H9 (cell line): ENCODE measurements around the gene CETP. TPM values are rescaled to one million over a fixed set of nuclear protein-coding genes. Genes with fewer than 3 reads are reported as not detected.

ENCODE experiments used
- DNase-seq: peaks from one replicate; pipeline ENCODE4 v3.0.0-alpha.2; 2017
- H2AFZ ChIP-seq: one replicate; pipeline ENCODE4 v1.6.1; 2013; ENCODE audit warnings: mild to moderate bottlenecking, low read length, control low read depth, moderate library complexity
- H2AK5ac ChIP-seq: 2 replicates; pipeline ENCODE4 v1.6.1; 2013; ENCODE audit warnings: low read length, control low read depth, mixed read lengths; ENCODE audit not compliant: insufficient read length
- H2BK120ac ChIP-seq: one replicate; pipeline ENCODE4 v1.6.1; 2013; ENCODE audit warnings: low read depth, mild to moderate bottlenecking, low read length, control low read depth, inconsistent platforms; ENCODE audit not compliant: poor library complexity, severe bottlenecking
- H2BK12ac ChIP-seq: 2 replicates; pipeline ENCODE4 v1.6.1; 2013; ENCODE audit warnings: low read length, control low read depth, mixed read lengths, low read depth; ENCODE audit not compliant: insufficient read length
- H2BK15ac ChIP-seq: 2 replicates; pipeline ENCODE4 v1.6.1; 2013; ENCODE audit warnings: low read depth, low read length, control low read depth
- H2BK20ac ChIP-seq: one replicate; pipeline ENCODE4 v1.6.1; 2013; ENCODE audit warnings: low read depth, mild to moderate bottlenecking, low read length, control low read depth, inconsistent platforms; ENCODE audit not compliant: poor library complexity, severe bottlenecking
- H2BK5ac ChIP-seq: 2 replicates; pipeline ENCODE4 v1.6.1; 2013; ENCODE audit warnings: low read length, control low read depth, mixed read lengths; ENCODE audit not compliant: insufficient read length
- H3K14ac ChIP-seq: 2 replicates; pipeline ENCODE4 v1.6.1; 2013; ENCODE audit warnings: low read length, control low read depth; ENCODE audit not compliant: insufficient read depth
- H3K18ac ChIP-seq: 2 replicates; pipeline ENCODE4 v1.6.1; 2013; ENCODE audit warnings: low read depth, mild to moderate bottlenecking, mixed read lengths, low read length, control low read depth; ENCODE audit not compliant: insufficient read length
- H3K23ac ChIP-seq: 2 replicates; pipeline ENCODE4 v1.6.1; 2013; ENCODE audit warnings: low read length, control low read depth, mixed read lengths, low read depth; ENCODE audit not compliant: insufficient read length
- H3K23me2 ChIP-seq: 2 replicates; pipeline ENCODE4 v1.6.1; 2013; ENCODE audit warnings: low read depth, mild to moderate bottlenecking, mixed read lengths, low read length, control low read depth; ENCODE audit not compliant: insufficient read length, poor library complexity, severe bottlenecking
- H3K27ac ChIP-seq: 2 replicates; pipeline ENCODE4 v1.5.1; 2013; ENCODE audit warnings: low read length, control low read depth, mixed read lengths, low read depth; ENCODE audit not compliant: insufficient read length
- H3K27me3 ChIP-seq: 2 replicates; pipeline ENCODE4 v1.6.1; 2013; ENCODE audit warnings: low read length, control low read depth, inconsistent platforms; ENCODE audit not compliant: insufficient read depth
- H3K4ac ChIP-seq: 2 replicates; pipeline ENCODE4 v1.6.1; 2013; ENCODE audit warnings: low read depth, mild to moderate bottlenecking, control low read depth, inconsistent platforms, low read length, moderate library complexity
- H3K4me1 ChIP-seq: 2 replicates; pipeline ENCODE4 v1.6.1; 2013; ENCODE audit warnings: low read length, control low read depth, inconsistent platforms; ENCODE audit not compliant: insufficient read depth
- H3K4me2 ChIP-seq: 2 replicates; pipeline ENCODE4 v1.6.1; 2013; ENCODE audit warnings: low read length, control low read depth, mixed read lengths; ENCODE audit not compliant: insufficient read length, insufficient read depth
- H3K56ac ChIP-seq: 2 replicates; pipeline ENCODE4 v1.6.1; 2013; ENCODE audit warnings: low read depth, mild to moderate bottlenecking, mixed read lengths, low read length, control low read depth; ENCODE audit not compliant: insufficient read length
- H3K79me1 ChIP-seq: 2 replicates; pipeline ENCODE4 v1.6.1; 2013; ENCODE audit warnings: low read depth, mild to moderate bottlenecking, moderate library complexity, low read length, control low read depth, inconsistent platforms; ENCODE audit not compliant: insufficient read depth, poor library complexity, severe bottlenecking
- H3K79me2 ChIP-seq: 2 replicates; pipeline ENCODE4 v1.6.1; 2013; ENCODE audit warnings: low read length, control low read depth, inconsistent platforms; ENCODE audit not compliant: insufficient read depth
- H3K9ac ChIP-seq: 2 replicates; pipeline ENCODE4 v1.6.1; 2013; ENCODE audit warnings: low read length, control low read depth, mixed read lengths; ENCODE audit not compliant: insufficient read length; ENCODE audit errors: extremely low read depth
- H3K9me3 ChIP-seq: one replicate; pipeline ENCODE4 v1.6.1; 2013; ENCODE audit warnings: low read depth, low read length, inconsistent platforms; ENCODE audit not compliant: control insufficient read depth
- H3T11ph ChIP-seq: one replicate; pipeline ENCODE4 v1.6.1; 2013; ENCODE audit warnings: mild to moderate bottlenecking, low read length, control low read depth, inconsistent platforms
- H4K20me1 ChIP-seq: one replicate; pipeline ENCODE4 v1.6.1; 2013; ENCODE audit not compliant: control insufficient read depth, insufficient read length, insufficient read depth
- H4K5ac ChIP-seq: 2 replicates; pipeline ENCODE4 v1.6.1; 2013; ENCODE audit warnings: low read depth, mild to moderate bottlenecking, mixed read lengths, low read length, control low read depth; ENCODE audit not compliant: insufficient read length
- H4K8ac ChIP-seq: replicated peaks from 2 replicates; pipeline ENCODE4 v1.6.1; 2013; ENCODE audit warnings: low read length, control low read depth, mixed read lengths, low read depth; ENCODE audit not compliant: insufficient read length
- H4K91ac ChIP-seq: 2 replicates; pipeline ENCODE4 v1.6.1; 2013; ENCODE audit warnings: low read depth, mild to moderate bottlenecking, moderate library complexity, mixed read lengths, low read length, control low read depth; ENCODE audit not compliant: insufficient read length
- H3K27ac Mint-ChIP-seq, 3 experiments: 2 replicates in 2 of 3; 3 replicates in 1 of 3; pipeline ENCODE4 v1.8.0; 2020 to 2021; ENCODE audit warnings: mixed read lengths in 3 of 3, mild to moderate bottlenecking in 1 of 3, moderate library complexity in 1 of 3
- H3K27me3 Mint-ChIP-seq: 2 replicates; pipeline ENCODE4 v1.8.0; 2021; ENCODE audit warnings: low read depth, mild to moderate bottlenecking, moderate library complexity, mixed read lengths
- H3K36me3 Mint-ChIP-seq, 3 experiments: 2 replicates in 2 of 3; 3 replicates in 1 of 3; pipeline ENCODE4 v1.8.0; 2020 to 2021; ENCODE audit warnings: low read depth in 3 of 3, mixed read lengths in 3 of 3; ENCODE audit not compliant: insufficient read depth in 1 of 3
- H3K4me1 Mint-ChIP-seq, 2 experiments: 2 replicates each; pipeline ENCODE4 v1.8.0; 2020; ENCODE audit warnings: mixed read lengths in 2 of 2
- H3K4me3 Mint-ChIP-seq, 2 experiments: 2 replicates in 1 of 2; 3 replicates in 1 of 2; pipeline ENCODE4 v1.8.0; 2020 to 2021; ENCODE audit warnings: mild to moderate bottlenecking in 2 of 2, mixed read lengths in 2 of 2, moderate library complexity in 1 of 2
- H3K9me3 Mint-ChIP-seq, 2 experiments: 2 replicates in 1 of 2; 3 replicates in 1 of 2; pipeline ENCODE4 v1.8.0; 2020; ENCODE audit warnings: mild to moderate bottlenecking in 2 of 2, mixed read lengths in 2 of 2, moderate library complexity in 1 of 2
- WGBS: extraction: QIAGEN DNeasy Blood & Tissue Kit; methylation state at CpG from one replicate; pipeline ENCODE4 v1.1.7; 2013; ENCODE audit warnings: missing lambda C conversion rate, low lambda C conversion rate, mixed read lengths; ENCODE audit not compliant: insufficient read length; ENCODE audit errors: extremely low coverage; 5-methylcytosine and 5-hydroxymethylcytosine counted together
- total RNA-seq: library from RNA; stranded (reverse); gene quantifications from 2 replicates; pipeline ENCODE4 v1.2.1, GENCODE V29; 2021
- TF ChIP-seq, protein P1 (sequence below): fragments of 200-600 bp; sonication (generic); conservative IDR thresholded peaks from 3 replicates; pipeline ENCODE4 v1.8.0; 2021; ENCODE audit warnings: antibody characterized with exemption, mild to moderate bottlenecking

Gene CETP
- total RNA-seq, 1 experiment from 2014 or later = not detected

- Histone ChIP-seq H3K9ac (no peak overlapping the region), H4K8ac (no peak overlapping the region), H2BK12ac (no peak overlapping the region), H4K91ac (no peak overlapping the region), H2BK120ac (no peak overlapping the region), H3K14ac (no peak overlapping the region), H2AK5ac (no peak overlapping the region), H3K18ac (no peak overlapping the region), H2BK20ac (no peak overlapping the region), H2AFZ (no peak overlapping the region), H3K4me2 (no peak overlapping the region), H4K5ac (no peak overlapping the region), H2BK5ac (no peak overlapping the region), H2BK15ac (no peak overlapping the region), H3K79me1 (no peaks in the 10 kb centered on the region), H3K4ac (no peak overlapping the region), H3K56ac (no peak overlapping the region), H3K23me2 (no peaks in the 10 kb centered on the region), H3K79me2 (no peaks in the 10 kb centered on the region), H3K23ac (no peak overlapping the region), H3K9me3 (no peaks in the 10 kb centered on the region), H4K20me1 (no peaks in the 10 kb centered on the region), H3K4me1 (no peaks in the 10 kb centered on the region), H3K27ac (no peak overlapping the region), H3T11ph (no peak overlapping the region), H3K27me3 (peaks cover 3% of the 10 kb centered on the region; the same call in 1 of the 2 replicates)
- H3K27me3 Mint-ChIP-seq = peaks cover 13% of the 10 kb centered on the region
- WGBS = no CpG with 5 or more reads among the region's 9 CpGs
- no peak overlapping the region for H3K27ac Mint-ChIP-seq
- H3K36me3 Mint-ChIP-seq = no peaks in the 10 kb centered on the region
- no peak overlapping the region for H3K4me3 Mint-ChIP-seq
- H3K9me3 Mint-ChIP-seq = no peaks in the 10 kb centered on the region
- DNase-seq = no peak
- peaks cover 12 to 29% of the 10 kb centered on the region in 2 experiments for H3K4me1 Mint-ChIP-seq
- TF ChIP-seq, protein P1, sequence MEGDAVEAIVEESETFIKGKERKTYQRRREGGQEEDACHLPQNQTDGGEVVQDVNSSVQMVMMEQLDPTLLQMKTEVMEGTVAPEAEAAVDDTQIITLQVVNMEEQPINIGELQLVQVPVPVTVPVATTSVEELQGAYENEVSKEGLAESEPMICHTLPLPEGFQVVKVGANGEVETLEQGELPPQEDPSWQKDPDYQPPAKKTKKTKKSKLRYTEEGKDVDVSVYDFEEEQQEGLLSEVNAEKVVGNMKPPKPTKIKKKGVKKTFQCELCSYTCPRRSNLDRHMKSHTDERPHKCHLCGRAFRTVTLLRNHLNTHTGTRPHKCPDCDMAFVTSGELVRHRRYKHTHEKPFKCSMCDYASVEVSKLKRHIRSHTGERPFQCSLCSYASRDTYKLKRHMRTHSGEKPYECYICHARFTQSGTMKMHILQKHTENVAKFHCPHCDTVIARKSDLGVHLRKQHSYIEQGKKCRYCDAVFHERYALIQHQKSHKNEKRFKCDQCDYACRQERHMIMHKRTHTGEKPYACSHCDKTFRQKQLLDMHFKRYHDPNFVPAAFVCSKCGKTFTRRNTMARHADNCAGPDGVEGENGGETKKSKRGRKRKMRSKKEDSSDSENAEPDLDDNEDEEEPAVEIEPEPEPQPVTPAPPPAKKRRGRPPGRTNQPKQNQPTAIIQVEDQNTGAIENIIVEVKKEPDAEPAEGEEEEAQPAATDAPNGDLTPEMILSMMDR = no peak
These were observed 21.5 kb downstream of the CETP start for GRCh38 chr16:56983211-56983751.
